Measurements from ENCODE around the gene CDCP2.

CDCP2 gene

GRCh38 chr1:54152696-54153095, at the start of gene CDCP2:
TSS of gene CDCP2 (minus strand) at chr1:54153000. CDS start at chr1:54152922, 78 bp downstream.
- no peak for DNase-seq

DNA sequence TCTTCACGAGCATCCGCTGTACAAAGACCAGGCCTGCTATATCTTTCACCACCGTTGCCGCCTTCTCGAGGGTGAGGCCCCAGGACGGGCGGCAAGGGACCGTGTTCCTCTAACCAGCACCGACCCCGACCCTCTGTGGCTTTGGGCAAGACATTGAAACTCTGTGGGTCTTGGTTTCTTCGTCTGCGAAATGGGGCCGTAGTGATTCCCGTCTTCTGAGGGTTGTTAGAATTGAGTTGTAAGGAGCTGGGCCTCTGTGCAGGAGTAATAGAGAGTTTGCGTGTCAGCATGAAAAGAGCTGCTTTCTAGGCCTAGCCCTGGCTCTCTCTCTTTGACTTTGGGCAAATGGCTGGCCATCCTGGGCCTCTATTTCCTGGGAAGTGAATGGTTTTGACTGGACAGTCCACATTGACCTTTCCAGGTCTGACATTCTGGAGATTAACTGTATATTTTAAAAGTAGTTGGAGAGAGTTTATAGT, 47.8 kb upstream of the CDCP2 start:
- DNase-seq: no peak

DNA sequence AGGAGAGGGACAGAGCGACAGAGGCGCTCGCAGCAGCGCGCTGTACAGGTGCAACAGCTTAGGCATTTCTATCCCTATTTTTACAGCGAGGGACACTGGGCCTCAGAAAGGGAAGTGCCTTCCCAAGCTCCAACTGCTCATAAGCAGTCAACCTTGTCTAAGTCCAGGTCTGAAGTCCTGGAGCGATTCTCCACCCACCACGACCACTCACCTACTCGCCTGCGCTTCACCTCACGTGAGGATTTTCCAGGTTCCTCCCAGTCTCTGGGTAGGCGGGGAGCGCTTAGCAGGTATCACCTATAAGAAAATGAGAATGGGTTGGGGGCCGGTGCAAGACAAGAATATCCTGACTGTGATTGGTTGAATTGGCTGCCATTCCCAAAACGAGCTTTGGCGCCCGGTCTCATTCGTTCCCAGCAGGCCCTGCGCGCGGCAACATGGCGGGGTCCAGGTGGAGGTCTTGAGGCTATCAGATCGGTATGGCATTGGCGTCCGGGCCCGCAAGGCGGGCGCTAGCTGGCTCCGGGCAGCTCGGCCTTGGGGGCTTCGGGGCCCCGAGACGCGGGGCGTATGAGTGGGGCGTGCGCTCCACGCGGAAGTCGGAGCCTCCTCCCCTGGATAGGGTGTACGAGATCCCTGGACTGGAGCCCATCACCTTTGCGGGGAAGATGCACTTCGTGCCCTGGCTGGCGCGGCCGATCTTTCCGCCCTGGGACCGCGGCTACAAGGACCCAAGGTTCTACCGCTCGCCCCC, 47.1 kb upstream of the CDCP2 start, which contains the start of the genes CYB5RL and MRPL37:
CYB5RL (minus strand) TSS at position 266 of the 754 bp plus-strand sequence. CDS start 4,414 bp downstream, outside the sequence.
MRPL37 (plus strand) TSS at position 403 of the 754 bp plus-strand sequence; CDS start at position 480, 77 bp downstream.
- DNase-seq: peak; percentile 50 to 98 (median 87)

GRCh38 chr1:54199151-54199764, 46.5 kb upstream of the CDCP2 start:
- DNase-seq: peak in 1 of 14 donors; percentile 36

DNA sequence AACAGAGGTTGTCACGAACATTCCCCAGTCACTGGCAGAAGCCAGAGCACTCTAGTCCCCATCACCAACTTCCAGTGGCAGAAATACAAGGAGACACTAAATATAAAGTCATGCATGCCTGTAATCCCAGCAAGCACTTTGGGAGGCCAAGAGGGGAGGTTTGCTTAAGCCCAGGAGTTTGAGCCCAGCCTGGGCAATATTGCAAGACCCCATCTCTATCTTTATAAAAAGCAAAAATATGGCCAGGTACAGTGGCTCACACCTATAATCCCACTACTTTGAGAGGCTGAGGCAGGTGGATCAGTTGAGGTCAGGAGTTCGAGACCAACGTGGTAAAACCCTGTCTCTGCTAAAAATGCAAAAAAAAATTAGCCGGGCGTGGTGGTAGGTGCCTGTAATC, 40.7 kb upstream of the CDCP2 start:
- DNase-seq: no peak

GRCh38 chr1:54191525-54191924, 38.7 kb upstream of the CDCP2 start:
- no peak for DNase-seq

DNA sequence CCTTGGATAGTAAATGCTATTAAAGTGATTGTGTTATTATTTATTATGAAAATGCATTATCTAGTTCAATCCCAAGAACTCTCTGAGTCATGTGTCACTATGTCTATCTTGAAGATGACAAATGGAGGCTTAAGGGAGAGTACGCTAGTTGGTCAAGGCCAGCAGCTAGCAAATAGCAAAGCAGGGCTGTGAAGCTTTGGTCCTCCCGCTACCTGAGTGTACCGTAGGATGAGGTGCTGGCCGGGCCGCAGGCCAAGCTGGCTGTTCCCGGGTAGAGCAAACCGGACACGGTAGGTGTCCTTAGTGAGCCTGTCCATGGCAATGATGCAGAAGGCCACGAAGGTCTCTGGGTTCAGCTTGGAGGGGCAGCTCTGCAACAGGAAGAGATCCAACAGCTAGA, 37.7 kb upstream of the CDCP2 start:
- DNase-seq: no peak

- no peak for DNase-seq
Measured at GRCh38 chr1:54188291-54188690, 35.5 kb upstream of the CDCP2 start.

- no peak for DNase-seq
Measured at GRCh38 chr1:54186056-54186455, 33.3 kb upstream of the CDCP2 start.

DNA sequence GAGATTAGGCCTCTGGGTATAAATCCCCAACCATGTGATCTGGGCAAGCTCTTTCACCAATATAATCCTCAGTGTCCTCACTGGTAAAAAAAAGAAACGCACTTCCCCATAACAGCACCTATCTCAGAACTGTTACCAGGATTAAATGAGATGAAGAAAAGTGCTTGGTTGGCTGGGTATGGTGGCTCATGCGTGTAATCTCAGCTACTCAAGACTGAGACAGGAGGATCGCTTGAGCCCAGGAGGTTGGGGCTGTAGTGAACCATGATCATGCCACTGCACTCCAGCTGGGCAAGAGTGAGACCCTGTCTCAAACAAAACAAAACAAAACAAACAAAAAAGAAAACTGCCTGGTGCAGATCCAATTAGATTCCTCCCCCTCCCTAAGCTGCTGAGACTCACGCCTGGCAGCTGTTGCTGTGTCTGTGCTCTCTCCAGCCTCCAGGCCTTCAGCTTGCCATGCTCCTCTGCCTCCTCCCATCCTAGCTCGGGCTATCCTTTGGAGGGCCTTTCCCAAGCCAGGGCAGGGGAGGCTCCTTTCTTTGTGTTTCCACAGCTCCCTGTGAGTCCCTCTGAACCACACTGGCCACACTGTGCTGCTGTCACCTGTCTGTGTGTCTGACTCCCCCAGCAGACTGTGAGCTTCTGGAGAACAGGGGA, 28.0 kb upstream of the CDCP2 start:
- no peak for DNase-seq

DNA sequence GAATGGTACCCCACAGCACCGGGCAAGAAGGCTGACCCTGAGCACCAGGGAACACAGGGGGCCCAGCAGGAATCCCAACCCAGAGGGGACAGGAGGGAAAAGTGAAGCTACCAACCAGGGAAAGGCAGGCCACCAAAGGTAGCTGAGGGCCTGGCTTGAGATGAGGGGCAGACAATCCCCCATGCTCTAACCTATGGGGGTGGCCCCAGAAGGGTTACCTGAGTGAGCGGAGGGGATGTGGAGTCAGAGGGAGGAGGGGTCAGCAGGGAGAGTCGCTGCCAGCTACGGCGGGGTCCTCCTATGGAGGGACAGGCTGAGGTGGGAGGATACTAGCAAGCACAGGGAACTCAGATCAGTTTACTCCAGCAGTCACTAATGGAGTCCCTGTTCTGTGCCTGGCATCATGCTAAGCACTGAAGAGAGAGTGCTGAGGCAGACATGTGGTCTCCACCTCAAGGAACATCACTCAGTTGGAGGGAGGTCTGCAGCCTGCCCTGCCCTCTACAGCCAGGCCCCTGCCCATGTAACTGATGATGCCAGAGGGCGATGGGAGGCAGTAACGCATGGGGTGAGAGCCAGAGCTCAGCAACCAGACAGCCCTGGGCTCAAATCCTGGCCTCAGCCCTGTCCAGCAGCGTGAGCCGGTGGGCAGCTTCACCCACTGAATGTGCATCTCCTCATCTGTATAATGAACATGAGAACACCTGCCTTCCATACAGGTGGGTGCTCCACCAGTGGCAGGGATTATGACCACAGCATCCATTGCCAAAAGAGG, 25.7 kb upstream of the CDCP2 start:
- DNase-seq: no peak

GRCh38 chr1:54177726-54178125, 24.9 kb upstream of the CDCP2 start:
- no peak for DNase-seq

- no peak for DNase-seq
Measured at GRCh38 chr1:54176621-54177327, 24.0 kb upstream of the CDCP2 start.

GRCh38 chr1:54174106-54174505, 21.3 kb upstream of the CDCP2 start:
- no peak for DNase-seq

- no peak for DNase-seq
Measured at GRCh38 chr1:54173681-54174080, 20.9 kb upstream of the CDCP2 start.

DNA sequence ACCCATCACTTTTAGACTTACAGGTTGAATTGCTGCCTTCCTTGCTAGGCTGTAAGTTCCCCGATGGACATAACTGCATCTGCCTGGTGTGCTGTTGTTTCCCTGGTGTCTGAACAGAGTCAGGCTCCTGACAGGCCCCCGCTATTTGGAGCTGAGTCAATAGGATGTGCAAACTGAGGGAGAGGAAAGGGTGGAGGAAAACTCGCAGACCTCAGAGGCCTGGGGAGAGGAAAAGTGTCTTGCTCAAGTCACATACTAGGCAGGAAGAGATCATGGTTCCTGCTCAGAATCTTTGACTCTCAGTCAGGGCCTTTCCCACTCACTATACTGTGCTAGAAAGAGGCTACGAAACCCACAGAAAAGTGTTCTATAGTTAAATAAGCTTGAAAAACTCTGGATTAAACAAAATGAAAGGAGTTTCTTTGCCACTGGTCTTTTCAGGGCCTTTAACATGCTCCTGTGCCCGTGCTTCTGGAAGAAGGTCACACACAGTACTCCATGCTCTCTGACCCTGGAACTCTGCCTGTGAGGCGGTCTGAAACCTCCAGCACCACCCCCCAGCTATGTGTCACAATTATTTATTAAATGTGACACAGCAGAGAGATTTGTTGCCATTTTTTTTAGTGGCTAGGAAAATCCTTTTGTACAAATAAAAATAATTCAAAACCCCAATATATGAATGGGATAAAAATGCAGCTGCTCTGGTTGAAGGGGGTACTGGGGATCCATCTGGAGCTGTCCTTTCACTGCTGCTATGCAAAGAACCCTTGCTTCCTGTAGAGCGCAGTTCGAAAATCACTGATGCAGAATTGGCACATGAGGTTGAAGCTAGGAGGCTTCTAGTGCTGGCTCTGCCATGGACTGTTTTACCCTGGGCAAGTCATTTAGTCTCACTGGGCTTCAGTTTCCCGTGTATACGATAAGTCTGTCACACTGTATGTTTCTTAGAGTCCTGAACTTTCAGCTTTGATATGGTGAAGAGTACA, 20.1 kb upstream of the CDCP2 start:
- DNase-seq: no peak

DNA sequence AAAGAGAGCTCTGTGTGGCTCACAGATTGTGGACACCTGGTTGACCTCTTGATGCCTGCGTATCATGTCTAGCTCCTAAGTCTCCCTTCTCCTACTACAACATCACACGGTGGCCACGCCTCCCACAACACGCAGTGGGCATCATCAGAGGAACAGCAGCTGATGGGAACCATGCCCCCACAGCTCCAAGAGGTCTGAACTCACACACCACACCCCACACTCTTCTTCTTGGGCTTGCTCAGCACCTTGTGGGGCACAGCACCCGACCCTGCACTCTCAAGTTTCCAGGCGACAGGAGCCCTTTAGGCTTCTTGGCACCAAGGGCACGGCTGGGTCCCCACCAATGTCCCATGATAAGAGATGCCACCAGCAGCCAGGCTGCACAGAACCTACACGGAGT, 18.8 kb upstream of the CDCP2 start:
- no peak for DNase-seq

DNA sequence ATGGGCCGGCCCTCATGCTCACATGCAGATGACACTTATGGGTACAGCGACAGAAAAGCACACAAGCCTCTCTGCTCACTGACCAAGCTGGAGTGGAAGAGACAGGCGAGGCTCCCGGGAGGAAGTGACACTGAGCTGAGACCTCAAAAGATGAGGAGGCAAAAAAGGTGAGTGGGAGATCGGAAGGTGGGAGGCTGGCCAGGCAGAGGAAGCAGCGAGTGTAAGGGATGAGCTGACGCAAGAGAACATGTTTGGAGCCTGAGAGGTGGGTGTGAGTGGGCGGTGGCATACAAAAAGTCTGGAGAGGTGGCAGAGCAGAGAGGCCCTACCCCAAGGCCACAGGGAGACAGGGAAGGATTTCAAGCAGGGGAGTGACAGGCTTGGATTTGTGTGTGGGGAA, 18.2 kb upstream of the CDCP2 start:
- DNase-seq: no peak

GRCh38 chr1:54169068-54169467, 16.3 kb upstream of the CDCP2 start:
- DNase-seq: no peak

- DNase-seq: no peak
Measured at GRCh38 chr1:54168206-54168965, 15.6 kb upstream of the CDCP2 start.
